ENCODE measurements around the gene BABAM2.

BABAM2 gene

GRCh38 chr2:27911458-27912210 lies 21.1 kb downstream of the BABAM2 start:
- DNase-seq (ENCODE audit: low read depth), result no peak

DNA sequence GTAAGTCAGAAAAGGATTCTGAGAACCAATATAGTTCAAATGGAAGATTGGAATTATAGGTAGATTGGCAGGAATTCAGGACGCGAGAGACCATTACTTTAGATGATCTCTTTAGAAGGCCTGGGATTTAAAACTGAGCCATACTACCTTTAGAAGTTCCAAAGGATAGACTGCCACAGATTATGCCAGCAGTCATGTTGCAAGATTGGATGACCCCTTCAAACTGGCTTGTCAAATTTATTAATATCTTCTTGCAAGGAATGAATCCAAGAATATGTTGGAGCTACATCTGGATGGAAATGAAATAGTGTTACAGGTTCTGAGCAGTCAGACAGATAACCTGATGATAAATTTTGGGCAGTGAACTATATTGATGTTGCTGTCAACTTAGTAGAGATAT lies 22.0 kb downstream of the BABAM2 start:
- no peak for DNase-seq (ENCODE audit: low read depth)

GRCh38 chr2:27914041-27914804 lies 23.7 kb downstream of the BABAM2 start:
- no peak for DNase-seq (ENCODE audit: low read depth)

DNA sequence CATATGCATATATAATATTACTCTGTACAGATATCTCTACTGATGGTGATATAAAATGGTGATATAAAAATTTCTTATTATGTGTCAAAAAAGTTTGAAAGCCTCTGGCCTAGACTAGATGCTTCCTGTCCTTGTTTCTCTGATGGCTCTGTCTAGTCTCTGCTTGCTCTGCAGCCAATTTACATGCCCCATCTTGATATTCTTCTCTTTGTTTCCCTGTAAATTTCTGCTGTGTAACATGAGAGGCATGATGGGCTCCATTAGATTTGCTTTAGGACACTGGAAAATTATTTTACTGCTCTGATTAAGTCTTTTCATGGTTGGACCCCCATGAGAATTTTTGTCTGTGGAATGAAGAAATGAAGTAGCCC lies 24.3 kb downstream of the BABAM2 start:
- no peak for DNase-seq (ENCODE audit: low read depth)

- DNase-seq (ENCODE audit: low read depth), result no peak
Observed at GRCh38 chr2:27915191-27915590, 24.7 kb downstream of the BABAM2 start.

GRCh38 chr2:27915874-27916273 lies 25.3 kb downstream of the BABAM2 start:
- no peak for DNase-seq (ENCODE audit: low read depth)

DNA sequence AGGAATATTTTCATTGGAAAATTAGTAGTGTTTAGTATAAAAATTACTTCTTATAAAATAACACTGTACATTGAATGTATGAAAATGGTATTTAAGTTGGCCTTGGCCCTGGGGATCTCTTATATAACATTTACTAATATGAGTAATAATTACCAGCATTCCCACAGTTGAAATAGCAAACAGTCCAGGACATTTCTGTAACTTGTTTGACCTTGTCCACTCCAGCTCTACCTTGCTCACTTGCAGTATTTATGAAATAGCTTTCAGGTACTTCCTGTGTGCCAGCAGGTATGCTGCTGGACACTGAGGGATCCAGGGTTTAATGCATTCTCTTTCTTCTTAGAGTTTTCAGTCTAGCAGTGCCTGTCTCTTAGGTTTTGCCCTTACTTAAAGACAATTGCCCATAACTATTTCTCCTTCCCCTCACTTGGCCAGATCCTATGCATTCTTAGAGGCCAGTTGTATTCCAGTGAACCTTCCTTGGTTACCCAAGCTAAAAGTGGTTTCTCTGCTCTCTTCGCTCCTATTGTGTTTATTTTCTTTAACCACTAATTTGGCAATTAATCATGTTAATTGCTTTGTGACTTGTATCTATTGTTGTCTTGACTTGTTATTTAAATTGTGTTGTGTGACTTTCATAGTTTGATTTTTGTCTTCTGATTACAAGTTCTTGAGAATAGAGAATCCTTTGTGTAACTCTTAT lies 25.9 kb downstream of the BABAM2 start:
- no peak for DNase-seq (ENCODE audit: low read depth)

GRCh38 chr2:27920148-27920885 lies 29.8 kb downstream of the BABAM2 start:
- no peak for DNase-seq (ENCODE audit: low read depth)

DNA sequence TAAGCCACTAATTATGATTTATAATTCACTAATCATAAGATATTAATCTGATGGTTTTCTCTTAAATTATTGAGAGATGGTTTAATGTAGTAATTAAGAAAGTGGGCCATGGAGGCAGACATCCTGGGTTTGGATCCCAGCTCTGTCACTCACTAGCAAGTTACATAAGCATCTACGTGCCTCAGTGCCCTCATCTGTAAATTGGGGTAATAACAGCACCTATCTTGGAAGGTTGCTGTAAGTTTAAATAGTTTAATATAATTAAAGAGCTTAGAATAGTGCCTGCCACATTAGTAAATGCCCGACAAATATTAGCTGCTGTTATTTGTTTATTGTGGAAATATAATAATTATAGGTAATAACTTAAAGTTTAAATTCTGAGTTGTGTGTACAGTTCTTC lies 30.9 kb downstream of the BABAM2 start:
- DNase-seq (ENCODE audit: low read depth), result no peak

DNA sequence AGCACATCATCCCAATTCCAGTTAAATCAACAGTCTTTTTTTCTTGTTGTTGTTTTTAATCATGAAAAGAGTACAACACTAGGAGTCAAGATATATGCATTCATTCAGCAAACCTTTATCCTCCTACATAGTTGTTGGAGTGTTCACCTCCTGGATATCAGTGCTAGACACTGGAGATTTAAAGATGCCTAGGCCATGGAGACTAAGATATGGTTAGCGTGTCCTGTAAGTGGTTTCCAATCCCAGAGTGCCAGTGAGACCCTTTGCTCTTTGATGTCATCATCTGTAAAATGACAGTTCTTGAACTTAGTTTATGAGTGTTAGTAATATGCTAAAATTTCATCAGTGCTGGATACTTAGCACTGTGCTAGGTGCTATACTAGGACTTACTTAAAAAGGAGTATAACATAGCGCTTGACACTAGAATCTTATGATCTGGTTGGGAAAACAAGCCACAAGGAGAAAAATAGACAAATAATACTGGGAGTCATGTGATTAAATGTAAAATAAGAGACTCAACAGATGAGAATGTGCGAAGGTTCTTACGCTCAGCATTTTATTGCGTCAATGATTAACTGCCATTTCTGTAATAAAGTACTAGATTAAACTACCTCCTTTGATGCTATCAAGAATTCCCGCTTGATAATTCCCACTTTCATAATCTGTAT lies 31.5 kb downstream of the BABAM2 start:
- DNase-seq (ENCODE audit: low read depth), result no peak

DNA sequence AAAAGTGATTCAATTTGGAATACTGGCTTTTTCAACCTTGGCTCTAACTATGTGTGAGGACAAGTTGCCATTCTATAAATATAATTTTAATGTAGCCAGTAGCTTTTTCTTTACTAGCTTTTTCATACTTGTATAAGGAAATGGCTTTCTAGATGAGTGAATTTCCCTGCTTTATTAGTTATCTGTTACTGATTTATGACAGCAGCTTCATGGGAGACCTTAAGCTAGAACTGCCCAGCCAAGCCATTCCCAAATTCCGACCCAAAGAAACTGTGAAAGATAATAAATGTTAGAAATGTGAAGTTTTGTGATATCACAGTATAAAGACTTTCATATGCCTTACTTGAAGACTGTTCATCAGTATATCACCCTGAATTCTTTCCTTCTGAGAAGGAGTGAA lies 32.3 kb downstream of the BABAM2 start:
- no peak for DNase-seq (ENCODE audit: low read depth)

- no peak for DNase-seq (ENCODE audit: low read depth)
Observed at GRCh38 chr2:27925766-27926472, 35.4 kb downstream of the BABAM2 start.

GRCh38 chr2:27929916-27930486 lies 39.5 kb downstream of the BABAM2 start:
- no peak for DNase-seq (ENCODE audit: low read depth)

- DNase-seq (ENCODE audit: low read depth), result no peak
Observed at GRCh38 chr2:27931361-27931950, 40.9 kb downstream of the BABAM2 start.

GRCh38 chr2:27932396-27932795 lies 41.9 kb downstream of the BABAM2 start:
- DNase-seq (ENCODE audit: low read depth), result no peak

GRCh38 chr2:27935026-27935425 lies 44.5 kb downstream of the BABAM2 start:
- DNase-seq (ENCODE audit: low read depth), result no peak

GRCh38 chr2:27940090-27940671 lies 49.7 kb downstream of the BABAM2 start:
- no peak for DNase-seq (ENCODE audit: low read depth)

- DNase-seq (ENCODE audit: low read depth), result no peak
Observed at GRCh38 chr2:27940982-27941381, 50.5 kb downstream of the BABAM2 start.

DNA sequence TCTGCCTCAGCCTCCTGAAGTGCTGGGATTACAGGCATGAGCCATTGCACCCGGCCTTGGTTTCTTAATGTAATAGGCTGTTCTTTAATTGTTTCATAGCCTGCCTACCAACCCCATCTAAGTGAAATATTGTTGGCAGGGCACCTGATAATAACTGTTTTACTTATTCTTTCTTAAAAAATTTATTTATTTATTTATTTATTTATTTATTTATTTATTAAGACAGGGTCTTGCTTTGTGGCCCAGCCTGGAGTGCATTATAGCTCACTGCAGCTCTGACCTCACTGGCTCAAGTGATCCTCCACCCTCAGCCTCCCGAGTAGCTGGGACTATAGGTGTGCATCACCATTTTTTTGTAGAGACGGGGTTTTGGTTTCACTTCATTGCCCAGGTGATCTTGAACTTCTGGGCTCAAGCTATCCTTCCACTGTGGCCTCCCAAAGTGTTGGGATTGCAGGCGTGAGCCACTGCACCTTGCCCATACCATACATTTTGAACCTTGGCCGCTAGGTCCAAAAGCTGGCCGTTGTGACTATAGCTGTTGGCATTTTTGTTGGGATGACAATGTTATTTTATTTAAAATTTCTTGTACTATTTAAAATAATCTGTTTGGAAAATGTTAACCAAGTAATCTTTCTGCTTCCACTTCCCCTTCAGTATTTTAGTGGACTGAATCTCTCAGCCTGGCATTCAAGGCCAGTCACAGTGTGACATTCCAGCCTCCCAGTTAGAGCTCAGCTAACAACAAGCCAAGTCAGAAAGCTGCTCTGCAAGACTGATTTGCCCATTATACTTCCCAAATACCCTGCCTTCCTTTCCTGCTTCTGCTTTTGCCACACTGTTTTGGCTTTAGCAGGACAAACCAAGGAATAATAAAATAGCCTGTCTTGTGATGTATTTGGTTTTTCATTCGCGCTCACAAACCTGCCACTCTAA lies 52.4 kb downstream of the BABAM2 start:
- DNase-seq (ENCODE audit: low read depth), result no peak

All from stimulated activated CD8-positive, alpha-beta memory T cell treated with anti-CD3 and anti-CD28 coated beads, Interleukin-12 subunit alpha, Interleukin-12 subunit beta, amount 100 ng/mL, for 4 hours (primary cell).